Peyer's patch (tissue), 4 donors: ENCODE results near the gene PTP4A1.

Source experiments
- POLR2A ChIP-seq, 2 donors: fragments of 450-650 bp; IDR thresholded peaks; one replicate each; pipeline ENCODE4 v1.5.1; 2017; ENCODE audit warnings: antibody characterized with exemption in 2 of 2, mild to moderate bottlenecking in 2 of 2, moderate library complexity in 2 of 2
- TF ChIP-seq, protein P1 (sequence below), 6 experiments: fragments of 450-650 bp in 4 of 6; fragments of 200-600 bp in 2 of 6; sonication (generic) in 1 of 6; IDR thresholded peaks; one replicate each; pipeline ENCODE4 v1.5.1; 2017 to 2019; ENCODE audit warnings: antibody characterized with exemption in 6 of 6, mild to moderate bottlenecking in 3 of 6, moderate library complexity in 1 of 6

DNA sequence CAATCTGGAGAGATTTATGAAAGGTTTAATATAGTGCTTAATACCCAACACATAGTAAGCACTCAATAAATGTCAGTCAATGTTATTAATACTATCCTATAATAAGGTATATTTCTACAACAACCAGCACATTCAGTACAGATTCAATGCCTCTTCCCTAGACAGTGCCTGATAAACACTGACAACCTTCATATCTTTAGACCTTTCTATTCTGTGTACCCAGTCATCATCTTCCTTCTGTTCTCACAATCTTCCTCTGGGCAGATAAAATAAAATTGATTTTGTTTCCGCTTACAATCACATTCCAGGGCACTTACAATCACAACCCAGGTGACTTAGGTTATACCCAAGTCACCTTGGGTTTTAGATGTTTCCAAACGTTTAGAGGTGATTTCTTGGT lies 11.0 kb upstream of the PTP4A1 start:
- TF ChIP-seq, protein P1, sequence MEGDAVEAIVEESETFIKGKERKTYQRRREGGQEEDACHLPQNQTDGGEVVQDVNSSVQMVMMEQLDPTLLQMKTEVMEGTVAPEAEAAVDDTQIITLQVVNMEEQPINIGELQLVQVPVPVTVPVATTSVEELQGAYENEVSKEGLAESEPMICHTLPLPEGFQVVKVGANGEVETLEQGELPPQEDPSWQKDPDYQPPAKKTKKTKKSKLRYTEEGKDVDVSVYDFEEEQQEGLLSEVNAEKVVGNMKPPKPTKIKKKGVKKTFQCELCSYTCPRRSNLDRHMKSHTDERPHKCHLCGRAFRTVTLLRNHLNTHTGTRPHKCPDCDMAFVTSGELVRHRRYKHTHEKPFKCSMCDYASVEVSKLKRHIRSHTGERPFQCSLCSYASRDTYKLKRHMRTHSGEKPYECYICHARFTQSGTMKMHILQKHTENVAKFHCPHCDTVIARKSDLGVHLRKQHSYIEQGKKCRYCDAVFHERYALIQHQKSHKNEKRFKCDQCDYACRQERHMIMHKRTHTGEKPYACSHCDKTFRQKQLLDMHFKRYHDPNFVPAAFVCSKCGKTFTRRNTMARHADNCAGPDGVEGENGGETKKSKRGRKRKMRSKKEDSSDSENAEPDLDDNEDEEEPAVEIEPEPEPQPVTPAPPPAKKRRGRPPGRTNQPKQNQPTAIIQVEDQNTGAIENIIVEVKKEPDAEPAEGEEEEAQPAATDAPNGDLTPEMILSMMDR (IDR thresholded peaks at IDR 0.05) = no peak
- no peak for TF ChIP-seq POLR2A (IDR thresholded peaks at IDR 0.05)
